Measurements from ENCODE around the gene FGF11. TPM values are rescaled to one million over a fixed set of nuclear protein-coding genes. Genes with fewer than 3 reads are reported as not detected.

The FGF11 gene
- total RNA-seq, 2 donors from 2014 or later: 0.68 TPM; not detected in 1

GRCh38 chr17:7403043-7403726 lies 36.1 kb upstream of the FGF11 start:
- DNase-seq (ENCODE audit: low spot score): no peak
- Histone ChIP-seq H3K4me1 (ENCODE audit: control insufficient read depth in 1 of 2, low read depth in 2 of 2) (peaks cover 18% of the 10 kb centered on the region in 2 donors), H3K27ac (peak overlapping the region; percentile 78 to 93), H3K27me3 (replicated peaks; ENCODE audit: insufficient read depth) (no peaks in the 10 kb centered on the region), H3K36me3 (no peaks in the 10 kb centered on the region), H3K4me3 (peak overlapping the region; percentile 90), H3K9me3 (no peaks in the 10 kb centered on the region)
- ATAC-seq (ENCODE audit: insufficient number of reproducible peaks, low FRiP score, low read depth): no peak
- no peak for TF ChIP-seq CTCF (IDR thresholded peaks at IDR 0.05)

GRCh38 chr17:7403727-7403976 lies 35.7 kb upstream of the FGF11 start:
- H3K27ac ChIP-seq: peak overlapping the region; percentile 78 to 93
- peaks cover 18% of the 10 kb centered on the region in 2 donors for H3K4me1 ChIP-seq (ENCODE audit: control insufficient read depth in 1 of 2, low read depth in 2 of 2)
- ATAC-seq (ENCODE audit: insufficient number of reproducible peaks, low FRiP score, low read depth) (peak; percentile 17), DNase-seq (ENCODE audit: low spot score) (peak; percentile 26)
- H3K36me3 ChIP-seq: no peaks in the 10 kb centered on the region
- no peaks in the 10 kb centered on the region for H3K27me3 ChIP-seq (replicated peaks; ENCODE audit: insufficient read depth)
- no peak for TF ChIP-seq CTCF (IDR thresholded peaks at IDR 0.05)
- peak overlapping the region; percentile 90 for H3K4me3 ChIP-seq
- H3K9me3 ChIP-seq: no peaks in the 10 kb centered on the region

GRCh38 chr17:7403977-7404736 lies 35.2 kb upstream of the FGF11 start, which contains the start of gene TMEM256:
TMEM256 (minus strand) TSS chr17:7404097; CDS start chr17:7404084, 13 bp downstream.
- H3K4me1 ChIP-seq (ENCODE audit: control insufficient read depth in 1 of 2, low read depth in 2 of 2): peaks cover 18% of the 10 kb centered on the region in 2 donors

GRCh38 chr17:7404737-7405349 lies 34.5 kb upstream of the FGF11 start:
- ATAC-seq (ENCODE audit: insufficient number of reproducible peaks, low FRiP score, low read depth) (peak; percentile 42), DNase-seq (ENCODE audit: low spot score) (no peak)
- H3K27ac ChIP-seq: peak overlapping the region; percentile 90 to 93
- no peaks in the 10 kb centered on the region for H3K27me3 ChIP-seq (replicated peaks; ENCODE audit: insufficient read depth)
- TF ChIP-seq CTCF (IDR thresholded peaks at IDR 0.05): no peak
- peaks cover 18% of the 10 kb centered on the region in 2 donors for H3K4me1 ChIP-seq (ENCODE audit: control insufficient read depth in 1 of 2, low read depth in 2 of 2)
- no peaks in the 10 kb centered on the region for H3K36me3 ChIP-seq
- peak overlapping the region; percentile 90 for H3K4me3 ChIP-seq
- no peaks in the 10 kb centered on the region for H3K9me3 ChIP-seq

More at GRCh38 chr17:7403977-7404736, 35.2 kb upstream of the FGF11 start, which contains the start of gene TMEM256:
- TF ChIP-seq CTCF (IDR thresholded peaks at IDR 0.05): no peak
- peak; percentile 94 for ATAC-seq (ENCODE audit: insufficient number of reproducible peaks, low FRiP score, low read depth)
- Histone ChIP-seq H3K9me3 (no peaks in the 10 kb centered on the region), H3K27ac (peak within 1 kb of the TSS; percentile 90 to 93), H3K4me3 (peak within 1 kb of the TSS; percentile 90), H3K36me3 (no peaks in the 10 kb centered on the region), H3K27me3 (replicated peaks; ENCODE audit: insufficient read depth) (no peaks in the 10 kb centered on the region)
- DNase-seq (ENCODE audit: low spot score): peak; percentile 97

Measured in thoracic aorta (tissue), 2 donors.